GM18498 (cell line): ENCODE data around the gene SLC9C1.
A peak's percentile ranks its signal among the peaks of the same experiment; 100 is the strongest.

ENCODE experiments used
- ATAC-seq: cut with Tn5 transposase; IDR thresholded peaks from one replicate; pipeline ENCODE4 v1.9.1; 2021; ENCODE audit warnings: mild to moderate bottlenecking, moderate library complexity; ENCODE audit not compliant: unreplicated experiment

The SLC9C1 gene

GRCh38 chr3:112307557-112307956 is 13.5 kb upstream of the SLC9C1 start:
- no peak for ATAC-seq

- no peak for ATAC-seq
Measured at GRCh38 chr3:112306825-112307224, 12.8 kb upstream of the SLC9C1 start.

GRCh38 chr3:112304611-112305010 is 10.6 kb upstream of the SLC9C1 start:
- ATAC-seq, result no peak

GRCh38 chr3:112303764-112304325 is 9.8 kb upstream of the SLC9C1 start:
- peak; percentile 58 for ATAC-seq

GRCh38 chr3:112302881-112303763 is 9.1 kb upstream of the SLC9C1 start:
- ATAC-seq, result peak; percentile 56

DNA sequence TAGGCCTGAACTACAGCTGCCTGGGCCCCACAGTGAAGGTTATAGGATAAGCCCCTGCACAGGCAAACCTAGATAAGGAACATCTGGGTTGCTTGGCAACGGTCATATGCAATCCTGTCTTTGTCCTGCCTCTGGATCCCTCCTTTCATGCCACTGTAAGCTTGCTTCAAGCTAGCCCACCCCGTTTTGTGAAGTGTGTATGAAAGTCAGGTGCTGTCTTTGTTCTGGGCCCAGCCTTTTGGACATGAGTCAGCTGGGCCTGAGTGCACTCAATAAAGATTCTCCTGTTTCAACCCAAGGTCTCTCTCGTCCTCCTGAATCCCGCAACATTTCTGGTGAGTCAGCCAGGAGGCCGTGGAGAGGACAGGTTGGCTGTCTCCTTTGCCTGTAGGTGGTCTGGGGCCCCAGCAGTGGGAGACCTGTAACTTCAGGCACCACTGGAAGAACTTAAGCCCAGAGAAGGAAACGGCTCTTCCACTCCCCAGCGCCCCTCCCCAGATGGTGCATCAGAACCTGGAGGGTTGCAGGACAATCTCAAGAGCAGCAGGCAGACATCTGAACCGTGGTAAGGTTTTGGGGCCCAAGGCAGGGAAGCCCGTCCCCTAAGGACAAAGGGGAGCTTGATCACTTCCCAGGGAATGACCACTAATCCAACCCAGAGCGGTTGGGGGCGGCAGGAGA is 8.3 kb upstream of the SLC9C1 start:
- no peak for ATAC-seq

DNA sequence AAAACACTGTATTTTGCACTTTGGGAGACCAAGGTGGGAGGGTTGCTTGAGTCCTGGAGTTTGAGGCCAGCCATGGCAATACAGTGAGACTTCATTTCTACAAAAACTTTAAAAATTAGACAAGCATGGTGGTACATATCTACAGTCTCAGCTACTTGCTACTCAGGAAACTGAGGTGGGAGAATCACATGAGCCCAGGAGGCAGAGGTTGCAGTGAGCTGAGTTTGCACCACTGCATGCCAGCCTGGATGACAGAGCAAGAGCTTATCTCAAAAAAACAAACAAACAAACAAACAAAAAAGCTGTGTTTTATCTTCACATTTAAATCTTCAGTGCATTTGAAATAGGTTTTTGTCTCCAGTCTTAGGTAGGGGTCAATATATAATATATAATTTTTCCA is 4.8 kb upstream of the SLC9C1 start:
- ATAC-seq, result no peak

DNA sequence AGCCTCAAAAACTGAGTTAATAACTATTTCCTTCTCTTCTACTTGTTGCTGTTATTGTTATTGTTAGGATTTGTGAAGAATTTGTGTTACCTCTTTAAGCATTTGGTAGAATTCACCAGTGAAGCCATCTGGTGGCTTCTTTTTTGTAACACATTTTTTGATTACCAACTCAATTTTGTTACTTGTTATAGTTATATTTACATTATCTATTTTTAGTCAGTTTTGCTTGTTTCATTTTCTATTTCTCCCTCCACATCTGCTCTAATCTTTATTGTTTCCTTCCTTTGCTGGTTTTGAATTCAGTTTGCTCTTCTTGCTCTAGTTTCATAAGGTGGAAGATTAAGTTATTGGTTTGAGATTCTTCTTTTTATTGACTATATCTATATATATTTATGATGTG is 3.7 kb upstream of the SLC9C1 start:
- ATAC-seq, result no peak

DNA sequence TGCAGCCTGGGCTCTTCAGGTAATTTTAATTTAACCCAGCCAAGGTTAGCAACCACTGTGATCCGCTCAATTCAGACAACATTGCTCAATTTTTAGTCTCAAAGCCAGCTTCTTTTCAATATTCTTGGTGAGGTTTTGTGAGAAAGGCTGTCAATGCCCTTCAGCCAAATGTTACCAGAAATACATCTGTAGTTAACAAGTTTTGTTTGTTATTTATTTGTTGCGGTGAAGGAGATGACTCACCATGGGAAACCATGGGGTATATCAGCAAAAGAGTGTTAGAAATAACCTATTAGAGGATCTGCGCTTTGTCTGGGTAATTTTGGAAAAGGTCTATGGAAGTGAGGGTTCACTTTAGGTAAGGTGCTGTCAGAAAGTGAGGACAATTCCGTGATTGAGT is 5.0 kb downstream of the SLC9C1 start:
- ATAC-seq, result no peak

DNA sequence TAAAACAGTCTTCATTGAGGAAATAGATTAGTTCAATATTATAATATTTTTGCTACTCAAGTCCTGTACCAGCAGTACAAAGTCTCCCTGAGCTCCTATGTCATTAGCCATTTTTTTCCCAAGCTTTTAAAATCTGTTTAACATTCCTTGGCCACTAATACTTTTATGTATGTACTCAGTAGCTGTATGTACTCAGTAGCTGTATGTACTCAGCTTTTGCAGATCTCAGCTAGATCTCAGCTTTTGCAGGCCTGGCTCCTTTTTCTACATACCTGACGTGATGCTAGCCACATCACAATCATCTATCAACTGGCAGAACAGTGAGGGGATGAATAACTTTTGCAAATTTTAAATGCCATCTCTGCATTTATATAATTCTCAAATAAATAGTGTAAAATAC is 13.8 kb downstream of the SLC9C1 start:
- ATAC-seq, result no peak

- no peak for ATAC-seq
Measured at GRCh38 chr3:112273536-112273935, 20.5 kb downstream of the SLC9C1 start.

DNA sequence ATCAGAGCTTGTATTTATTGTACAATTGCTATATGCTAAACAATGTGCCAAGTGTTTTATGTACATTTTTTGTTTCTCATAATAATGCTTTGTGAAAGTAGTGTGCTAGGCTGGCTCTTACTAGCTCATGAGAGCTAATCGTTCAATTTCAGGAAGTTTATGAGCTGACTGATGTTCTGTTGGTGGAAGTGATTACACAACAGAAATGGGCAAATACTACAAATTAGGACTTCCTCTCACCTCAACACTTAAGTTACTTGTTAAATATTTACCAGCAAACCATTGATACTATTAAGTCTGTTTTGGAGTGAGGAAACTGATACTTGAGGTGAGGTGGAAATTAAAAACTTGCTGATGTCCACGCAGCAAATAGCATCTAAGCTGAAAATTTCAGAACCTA is 32.3 kb downstream of the SLC9C1 start:
- no peak for ATAC-seq

GRCh38 chr3:112260563-112260962 is 33.5 kb downstream of the SLC9C1 start:
- no peak for ATAC-seq

DNA sequence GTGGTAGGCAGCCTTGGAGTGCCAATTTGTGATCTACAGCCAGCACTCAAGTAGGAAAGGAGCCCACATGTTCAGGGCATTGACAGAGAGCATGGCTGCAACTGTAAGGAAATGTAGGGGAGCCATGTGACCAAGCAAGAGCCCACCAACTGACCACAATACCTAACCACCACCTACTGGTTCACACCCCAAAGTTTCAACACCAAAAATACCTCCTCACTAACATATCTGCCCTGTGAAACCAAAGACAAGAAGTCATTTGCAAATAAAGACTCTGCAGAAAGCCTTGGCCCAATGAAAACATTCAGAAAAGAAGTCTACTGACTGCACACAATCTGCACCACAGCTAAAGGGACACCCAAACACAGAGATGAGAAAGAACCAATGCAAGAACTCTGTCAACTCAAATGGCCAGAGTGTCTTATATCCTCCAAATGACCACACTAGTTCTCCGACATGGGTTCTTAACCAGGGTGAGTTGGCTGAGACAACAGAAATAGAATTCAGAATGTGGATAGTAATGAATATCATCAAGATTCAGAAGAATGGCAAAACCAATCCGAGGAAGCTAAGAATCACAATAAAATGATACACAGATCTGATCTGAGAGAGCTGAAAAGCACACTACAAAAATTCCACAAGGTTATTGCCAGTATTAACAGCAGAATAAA is 40.6 kb downstream of the SLC9C1 start:
- peak; percentile 89 for ATAC-seq

DNA sequence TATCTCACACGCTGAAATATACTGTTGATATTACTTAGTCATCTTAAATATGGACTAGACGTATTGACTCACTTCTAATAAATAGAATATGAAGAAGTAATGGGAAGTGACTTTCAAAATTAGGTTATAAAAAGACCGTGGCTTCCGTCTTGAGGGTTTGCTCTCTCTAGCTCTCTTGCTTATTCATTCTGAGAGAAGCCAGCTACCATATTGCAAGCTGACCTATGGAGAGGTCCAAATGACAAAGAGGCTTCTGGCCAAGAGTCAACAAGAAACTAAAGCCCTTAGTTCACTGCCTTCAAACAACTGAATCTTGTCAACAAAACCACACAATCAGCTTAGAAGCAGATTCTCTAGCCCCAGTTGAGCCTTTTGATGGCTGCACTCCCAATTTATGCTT is 46.1 kb downstream of the SLC9C1 start:
- ATAC-seq, result peak; percentile 79

GRCh38 chr3:112247350-112247749 is 46.7 kb downstream of the SLC9C1 start:
- no peak for ATAC-seq

DNA sequence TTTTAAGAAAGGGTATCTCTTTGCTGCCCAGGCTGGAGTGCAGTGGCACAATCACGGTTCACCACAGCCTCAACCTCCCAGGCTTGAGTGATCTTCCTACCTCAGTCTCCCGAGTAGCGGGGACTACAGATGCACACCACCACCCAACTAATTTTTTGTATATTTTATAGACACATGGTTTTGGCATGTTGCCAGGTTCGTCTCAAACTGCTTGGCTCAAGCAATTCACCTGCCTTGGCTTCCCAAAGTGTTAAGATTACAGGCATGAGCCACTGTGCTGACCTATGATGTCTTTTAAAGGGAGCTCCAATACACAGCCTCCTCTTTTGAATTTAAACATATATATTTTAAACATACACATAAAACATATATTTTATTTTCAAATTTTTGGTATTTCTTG is 60.9 kb downstream of the SLC9C1 start:
- ATAC-seq, result no peak

GRCh38 chr3:112231727-112232126 is 62.3 kb downstream of the SLC9C1 start:
- ATAC-seq, result no peak

DNA sequence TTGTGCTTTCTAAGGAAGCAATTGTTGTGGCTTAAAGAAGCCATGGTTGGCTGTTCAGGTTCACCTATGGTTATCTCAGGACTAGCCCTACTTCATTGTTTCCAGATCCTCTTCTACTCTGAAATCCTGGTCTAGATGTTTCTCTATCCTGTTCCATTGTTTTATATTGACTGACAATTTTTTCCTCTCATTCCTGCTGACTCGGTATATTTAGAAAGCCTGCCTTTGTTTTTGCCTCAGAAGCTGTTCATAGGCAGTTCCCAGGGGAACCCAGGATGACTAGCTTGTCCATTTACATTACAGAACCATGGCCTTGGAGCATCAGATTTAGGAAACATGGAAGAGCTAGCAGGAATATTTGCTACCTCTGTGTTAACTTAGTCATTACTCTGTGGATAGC is 64.0 kb downstream of the SLC9C1 start:
- ATAC-seq, result no peak

DNA sequence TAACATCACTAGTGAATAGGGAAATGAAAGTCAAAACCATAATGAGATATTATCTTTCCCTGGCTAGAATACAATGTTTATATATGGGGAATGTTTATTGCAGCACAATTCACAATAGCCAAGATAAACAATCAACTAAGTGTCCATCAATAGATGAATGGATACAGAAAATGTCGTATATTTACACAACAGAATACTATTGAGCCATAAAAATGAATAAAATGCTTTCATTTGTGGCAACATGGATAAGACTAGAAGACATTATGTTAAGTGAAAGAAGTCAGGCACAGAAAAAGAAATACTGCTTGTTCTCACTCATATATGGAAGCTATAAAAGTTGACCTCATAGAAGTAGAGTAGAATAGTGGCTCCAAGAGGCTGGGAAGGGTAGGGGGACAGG is 65.2 kb downstream of the SLC9C1 start:
- ATAC-seq, result no peak

- no peak for ATAC-seq
Measured at GRCh38 chr3:112200317-112200666, 93.7 kb downstream of the SLC9C1 start.
